Left cardiac atrium (tissue), 4 donors: ENCODE results near the gene ZC3H6. TPM values are rescaled to one million over a fixed set of nuclear protein-coding genes. Genes with fewer than 3 reads are reported as not detected.
"Not testable (repeated sequence)": the region's sequence is repeated elsewhere in the genome, so short reads cannot be mapped to it uniquely, and the experiment has no call there.

Experiments used
- ATAC-seq, 2 donors: fragments of 200-7000 bp; cut with Tn5 transposase; one replicate each; pipeline ENCODE4 v1.9.1; 2020; ENCODE audit warnings: mild to moderate bottlenecking in 2 of 2, moderate library complexity in 2 of 2
- DNase-seq: peaks from one replicate; pipeline ENCODE4 v3.0.0-alpha.2; 2020
- intact Hi-C, 2 donors: fragments of 100-400 bp; cut with DNase I; formaldehyde crosslinking; loops; one replicate each; pipeline versions ENCODE4 v1.14.1 to v1.15.1; 2022 to 2023
- total RNA-seq, 2 donors: library from RNA; stranded (reverse); fragmentation: NEBNext Ultra II Directional; extraction: Animal tissue kit (Norgen Biotek cat#: 25700); gene quantifications; one replicate each; pipeline ENCODE4 v1.2.1, GENCODE V29; 2021
- donor health status: DM: no; HTN: yes; CAD: no.
- donor health status: DM: no; HTN: yes; CAD: no; lungs with severe emphysema.
- donor health status: DM: yes; HTN: yes; CAD: no.
- donor health status: Dilated cardiomyopathy.

Gene ZC3H6
- total RNA-seq, 2 donors from 2014 or later = 18.7 to 20.0 TPM

DNA sequence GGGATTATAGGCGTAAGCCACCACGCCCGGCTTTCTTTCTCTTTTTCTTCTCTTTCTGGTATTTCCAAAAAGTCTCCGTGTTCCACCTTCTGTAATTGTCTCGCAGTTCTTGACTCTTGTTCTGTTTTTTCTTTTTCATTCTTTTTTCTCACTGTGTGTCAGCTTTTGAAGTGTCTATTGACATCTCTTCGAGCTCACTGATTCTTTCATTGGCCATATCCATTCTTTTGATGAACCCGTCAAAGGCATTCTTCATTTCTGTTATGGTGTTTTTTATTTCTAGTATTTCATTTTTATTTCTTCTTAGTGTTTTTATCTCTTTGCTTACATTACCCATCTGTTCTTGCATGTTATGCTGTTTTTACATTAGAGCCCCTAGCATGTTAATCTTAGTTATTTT lies 84.7 kb downstream of the ZC3H6 start:
- ATAC-seq, DNase-seq, intact Hi-C loops: not testable (repeated sequence)

Other genes starting within 250 kb of the ZC3H6 start
- 10 to 100 TPM in 1 of 2 donors, 1 to 10 TPM in 1; 8.1 to 14.7 TPM for gene TMEM87B, start 220.3 kb upstream of the ZC3H6 start, total RNA-seq
- 1 to 10 TPM; 1.1 to 2.3 TPM for gene FBLN7, start 137.2 kb upstream of the ZC3H6 start, total RNA-seq
- 1 to 10 TPM; 8.8 to 10.0 TPM for gene ZC3H8, start 20.6 kb upstream of the ZC3H6 start, total RNA-seq
- gene RGPD8, start 158.0 kb downstream of the ZC3H6 start, total RNA-seq = 10 to 100 TPM in 1 of 2 donors, 1 to 10 TPM in 1; 9.0 to 11.5 TPM
- 10 to 100 TPM; 39.2 to 44.1 TPM for gene TTL, start 206.6 kb downstream of the ZC3H6 start, total RNA-seq